ENCODE measurements around the gene ADD2. TPM values are rescaled to one million over a fixed set of nuclear protein-coding genes. Genes with fewer than 3 reads are reported as not detected.
A peak's percentile ranks its signal among the peaks of the same experiment; 100 is the strongest.

Gene ADD2
- total RNA-seq, 2 donors from 2014 or later: 14.8 to 53.0 TPM

DNA sequence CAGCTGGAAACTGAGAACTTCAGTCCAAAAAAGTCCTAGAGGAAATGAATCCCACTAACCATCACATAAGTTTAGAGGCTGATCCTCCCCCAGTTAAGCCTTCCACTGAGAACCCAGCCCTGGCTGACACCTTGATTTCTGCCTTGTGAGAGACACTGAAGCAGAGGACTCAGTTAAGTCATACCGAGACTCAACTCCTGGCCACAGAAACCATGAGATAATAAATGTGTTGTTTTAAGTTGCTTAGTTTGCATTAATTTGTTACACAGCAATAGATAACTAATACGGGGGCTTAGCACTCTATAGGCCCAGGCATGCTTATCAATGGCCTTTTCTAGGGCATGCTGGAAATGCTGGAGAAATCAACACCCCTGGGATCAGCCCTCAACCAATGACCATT is 3.4 kb upstream of the ADD2 start:
- Histone ChIP-seq H3K27me3 (ENCODE audit: control insufficient read depth, insufficient read depth, low read length, poor library complexity, severe bottlenecking) (peaks cover 21% of the 10 kb centered on the region), H3K36me3 (ENCODE audit: control insufficient read depth, insufficient read depth, low read length) (no peaks in the 10 kb centered on the region), H3K4me3 (ENCODE audit: low read length) (no peak overlapping the region), H3K9me3 (ENCODE audit: control insufficient read depth, low read length) (no peaks in the 10 kb centered on the region), H3K9ac (ENCODE audit: extremely low read depth, low read length, poor library complexity, severe bottlenecking) (no peak overlapping the region), H3K27ac (ENCODE audit: low read depth, low read length) (no peak overlapping the region), H3K4me1 (ENCODE audit: control insufficient read depth, insufficient read depth, low read length) (no peaks in the 10 kb centered on the region)
- TF ChIP-seq, protein P1, sequence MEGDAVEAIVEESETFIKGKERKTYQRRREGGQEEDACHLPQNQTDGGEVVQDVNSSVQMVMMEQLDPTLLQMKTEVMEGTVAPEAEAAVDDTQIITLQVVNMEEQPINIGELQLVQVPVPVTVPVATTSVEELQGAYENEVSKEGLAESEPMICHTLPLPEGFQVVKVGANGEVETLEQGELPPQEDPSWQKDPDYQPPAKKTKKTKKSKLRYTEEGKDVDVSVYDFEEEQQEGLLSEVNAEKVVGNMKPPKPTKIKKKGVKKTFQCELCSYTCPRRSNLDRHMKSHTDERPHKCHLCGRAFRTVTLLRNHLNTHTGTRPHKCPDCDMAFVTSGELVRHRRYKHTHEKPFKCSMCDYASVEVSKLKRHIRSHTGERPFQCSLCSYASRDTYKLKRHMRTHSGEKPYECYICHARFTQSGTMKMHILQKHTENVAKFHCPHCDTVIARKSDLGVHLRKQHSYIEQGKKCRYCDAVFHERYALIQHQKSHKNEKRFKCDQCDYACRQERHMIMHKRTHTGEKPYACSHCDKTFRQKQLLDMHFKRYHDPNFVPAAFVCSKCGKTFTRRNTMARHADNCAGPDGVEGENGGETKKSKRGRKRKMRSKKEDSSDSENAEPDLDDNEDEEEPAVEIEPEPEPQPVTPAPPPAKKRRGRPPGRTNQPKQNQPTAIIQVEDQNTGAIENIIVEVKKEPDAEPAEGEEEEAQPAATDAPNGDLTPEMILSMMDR (conservative IDR thresholded peaks at IDR 0.05): no peak
- H3K27ac Mint-ChIP-seq: no peak overlapping the region
- no peak overlapping the region for H3K4me3 Mint-ChIP-seq
- H3K9me3 Mint-ChIP-seq: no peaks in the 10 kb centered on the region
- peaks cover 13% of the 10 kb centered on the region for H3K4me1 Mint-ChIP-seq
- peaks cover 40% of the 10 kb centered on the region for H3K27me3 Mint-ChIP-seq (ENCODE audit: insufficient read depth)
- DNase-seq: no peak
- 83 to 97% methylated on average over 1 to 2 of the region's 2 CpGs for WGBS, 2 experiments (ENCODE audit: insufficient coverage in 1 of 2, insufficient read length in 1 of 2)
- no peaks in the 10 kb centered on the region for H3K36me3 Mint-ChIP-seq (ENCODE audit: low read depth)

DNA sequence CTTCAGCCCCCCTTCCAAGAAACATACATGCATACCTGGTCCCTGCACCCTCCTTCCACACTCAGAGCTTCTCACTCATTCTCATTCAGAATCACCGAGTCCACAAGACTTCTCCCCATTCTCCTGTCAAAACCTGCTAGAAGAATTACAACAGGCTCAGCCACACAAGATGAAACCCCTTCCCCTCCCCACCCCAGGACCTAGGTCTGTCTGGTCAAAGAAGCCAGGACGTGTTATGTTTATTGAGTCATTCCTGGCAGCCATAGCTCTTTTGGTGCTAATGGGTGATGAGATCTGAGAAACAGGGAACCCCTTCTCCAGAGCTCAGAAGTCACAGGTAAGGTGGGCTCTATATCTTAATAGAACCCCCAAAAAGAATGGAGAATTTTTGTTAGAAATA is 1.4 kb upstream of the ADD2 start:
- Mint-ChIP-seq H3K4me3 (no peak overlapping the region), H3K4me1 (peaks cover 17% of the 10 kb centered on the region), H3K9me3 (no peaks in the 10 kb centered on the region), H3K27ac (peak overlapping the region; percentile 71), H3K27me3 (ENCODE audit: insufficient read depth) (peaks cover 25% of the 10 kb centered on the region), H3K36me3 (ENCODE audit: low read depth) (no peaks in the 10 kb centered on the region)
- H3K4me3 ChIP-seq (ENCODE audit: low read length): no peak overlapping the region
- H3K27ac ChIP-seq (ENCODE audit: low read depth, low read length): no peak overlapping the region
- H3K4me1 ChIP-seq (ENCODE audit: control insufficient read depth, insufficient read depth, low read length): no peaks in the 10 kb centered on the region
- H3K9me3 ChIP-seq (ENCODE audit: control insufficient read depth, low read length): no peaks in the 10 kb centered on the region
- peaks cover 27% of the 10 kb centered on the region for H3K27me3 ChIP-seq (ENCODE audit: control insufficient read depth, insufficient read depth, low read length, poor library complexity, severe bottlenecking)
- H3K9ac ChIP-seq (ENCODE audit: extremely low read depth, low read length, poor library complexity, severe bottlenecking): no peak overlapping the region
- H3K36me3 ChIP-seq (ENCODE audit: control insufficient read depth, insufficient read depth, low read length): no peaks in the 10 kb centered on the region
- WGBS, 2 experiments (ENCODE audit: insufficient coverage in 1 of 2, insufficient read length in 1 of 2): 70 to 75% methylated on average over 1 to 2 of the region's 2 CpGs
- TF ChIP-seq, protein P1 (conservative IDR thresholded peaks at IDR 0.05): no peak
- peak; percentile 54 for DNase-seq

DNA sequence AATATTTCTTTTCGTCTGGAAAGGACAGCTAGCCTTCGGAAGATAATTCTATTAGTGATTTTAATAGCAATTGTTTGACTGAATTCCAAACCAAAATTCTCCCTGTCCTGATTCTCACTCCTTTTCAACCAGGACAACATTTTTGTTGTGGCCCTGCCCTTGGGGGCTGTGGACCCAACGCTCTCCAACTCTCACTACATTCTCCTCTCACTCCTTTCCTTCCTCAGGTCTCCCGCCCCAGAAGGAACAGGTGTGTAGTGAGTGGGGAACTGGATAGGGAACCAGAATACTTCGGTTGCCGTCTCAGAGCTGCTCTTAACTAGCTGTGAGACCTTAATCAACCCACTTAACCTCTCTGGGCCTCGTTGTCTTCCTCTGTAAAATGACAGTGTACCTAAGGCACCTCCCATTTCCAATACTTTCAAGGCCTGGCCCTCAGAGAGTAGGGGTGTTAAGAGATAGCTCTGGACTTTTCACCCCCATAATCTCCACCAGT is 638 bp upstream of the ADD2 start:
- Mint-ChIP-seq H3K36me3 (ENCODE audit: low read depth) (no peaks in the 10 kb centered on the region), H3K27ac (peak overlapping the region; percentile 53), H3K27me3 (ENCODE audit: insufficient read depth) (peaks cover 21% of the 10 kb centered on the region), H3K4me3 (peak overlapping the region; percentile 74), H3K9me3 (no peaks in the 10 kb centered on the region), H3K4me1 (peaks cover 20% of the 10 kb centered on the region)
- Histone ChIP-seq H3K4me3 (ENCODE audit: low read length) (no peak overlapping the region), H3K36me3 (ENCODE audit: control insufficient read depth, insufficient read depth, low read length) (no peaks in the 10 kb centered on the region), H3K27ac (ENCODE audit: low read depth, low read length) (peak overlapping the region; percentile 63), H3K9ac (ENCODE audit: extremely low read depth, low read length, poor library complexity, severe bottlenecking) (no peak overlapping the region), H3K27me3 (ENCODE audit: control insufficient read depth, insufficient read depth, low read length, poor library complexity, severe bottlenecking) (peaks cover 27% of the 10 kb centered on the region), H3K9me3 (ENCODE audit: control insufficient read depth, low read length) (no peaks in the 10 kb centered on the region), H3K4me1 (ENCODE audit: control insufficient read depth, insufficient read depth, low read length) (no peaks in the 10 kb centered on the region)
- DNase-seq: peak; percentile 61
- 52 to 60% methylated on average over 3 to 6 of the region's 7 CpGs for WGBS, 2 experiments (ENCODE audit: insufficient coverage in 1 of 2, insufficient read length in 1 of 2)
- TF ChIP-seq, protein P1 (conservative IDR thresholded peaks at IDR 0.05): no peak
